Hepatic stellate cell (primary cell): ENCODE measurements around the gene BCL6.

Experiments
- DNase-seq: peaks from one replicate; pipeline ENCODE4 v3.0.0; 2011; ENCODE audit warnings: low spot score

The BCL6 gene

DNA sequence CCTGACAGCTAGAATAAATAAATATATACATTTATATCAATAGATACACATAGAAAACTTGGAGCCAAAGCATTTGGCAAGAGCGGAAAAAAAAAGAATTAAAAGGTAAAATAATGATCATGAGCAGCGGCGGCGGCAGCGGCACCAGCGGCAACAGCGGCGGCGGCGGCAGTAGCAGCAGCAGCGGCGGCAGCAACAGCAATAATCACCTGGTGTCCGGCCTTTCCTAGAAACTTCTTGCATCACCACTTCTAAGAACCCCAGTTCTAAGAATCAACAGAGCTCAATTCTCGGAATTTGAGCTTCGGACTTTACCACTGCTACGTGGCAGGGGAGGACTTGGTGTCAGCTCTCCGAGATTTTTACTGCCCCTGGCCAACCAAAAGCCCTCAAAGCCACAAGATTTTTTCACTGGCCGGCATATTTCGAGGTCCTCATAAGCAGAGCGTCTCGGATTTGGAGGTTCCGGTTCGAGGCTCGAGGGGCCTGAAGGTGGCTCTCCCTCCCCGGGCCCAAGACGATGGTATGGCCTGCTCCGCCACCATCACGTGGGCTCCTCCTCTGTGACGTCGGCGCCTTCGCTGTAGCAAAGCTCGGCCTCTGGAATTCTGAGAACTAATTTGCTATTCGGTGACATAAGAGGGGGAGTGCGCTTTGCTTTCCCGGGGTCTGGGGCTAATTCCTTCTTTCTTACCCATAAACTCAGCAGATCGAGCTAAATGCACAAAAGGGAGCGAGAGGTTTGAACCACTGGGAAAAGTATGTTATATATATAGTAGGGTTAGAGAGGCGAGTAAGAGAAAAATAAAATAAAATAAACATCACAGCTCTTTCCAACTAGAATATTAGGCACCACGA, at the start of gene BCL6:
BCL6 (minus strand) TSS at position 268 of the 858 bp plus-strand sequence. CDS start 11,775 bp downstream, outside the sequence.
- peak; percentile 91 for DNase-seq

DNA sequence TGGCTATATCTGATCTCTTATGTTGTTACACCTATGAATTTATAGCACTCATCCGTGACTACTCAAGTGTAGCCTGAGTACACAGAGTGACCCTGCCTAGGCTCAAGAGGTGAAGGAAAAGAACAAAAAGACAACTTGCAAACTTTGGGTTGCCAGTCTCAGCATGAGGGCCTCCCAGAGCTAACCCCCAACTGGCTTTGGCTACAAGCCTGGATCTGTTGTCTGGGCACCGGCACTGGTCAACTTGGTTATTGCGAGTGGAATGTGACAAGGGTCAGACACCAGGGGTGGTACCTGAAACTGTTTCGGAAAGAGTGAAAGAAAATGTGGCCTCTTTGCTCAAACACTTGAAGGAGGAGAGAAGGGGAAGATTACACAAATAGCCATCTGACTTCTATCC, 49.5 kb upstream of the BCL6 start:
- no peak for DNase-seq

DNA sequence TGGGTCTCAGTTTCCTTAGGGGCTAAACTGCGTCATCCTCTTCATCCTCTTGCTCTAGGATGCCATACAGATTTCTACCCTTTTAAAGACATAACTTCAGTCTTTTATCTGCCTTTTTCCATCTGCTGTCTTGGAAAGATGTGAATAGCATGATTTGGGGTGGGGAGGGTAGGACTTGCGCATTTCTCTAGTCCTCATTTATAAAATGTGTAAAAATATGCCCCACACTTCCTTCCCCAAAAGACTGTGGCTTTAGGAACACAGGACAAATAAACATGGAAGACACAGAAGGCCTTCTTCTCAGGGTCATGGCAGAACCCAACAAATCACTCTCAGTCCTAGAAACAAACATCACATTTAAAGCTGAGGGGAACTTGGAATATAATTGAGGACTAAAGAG, 48.4 kb upstream of the BCL6 start:
- no peak for DNase-seq

DNA sequence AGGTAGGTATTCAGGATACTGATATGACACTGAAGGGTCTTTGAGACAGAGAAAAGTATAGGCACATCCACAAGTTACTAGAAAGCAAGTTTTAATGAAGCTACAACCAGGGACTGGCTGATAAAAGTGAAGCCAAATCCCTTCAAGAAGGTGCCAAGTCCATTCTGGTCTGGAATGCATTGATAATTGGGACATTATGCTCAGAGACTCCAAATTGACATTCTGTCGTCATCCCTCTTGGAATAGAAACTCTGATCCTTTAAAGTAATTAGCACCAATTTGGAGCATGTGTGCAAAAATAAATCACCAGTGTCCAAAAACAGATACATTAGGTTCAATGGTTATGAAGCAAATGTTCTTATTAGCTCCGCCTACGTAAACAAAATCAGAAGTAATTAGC, 47.3 kb upstream of the BCL6 start:
- no peak for DNase-seq

DNA sequence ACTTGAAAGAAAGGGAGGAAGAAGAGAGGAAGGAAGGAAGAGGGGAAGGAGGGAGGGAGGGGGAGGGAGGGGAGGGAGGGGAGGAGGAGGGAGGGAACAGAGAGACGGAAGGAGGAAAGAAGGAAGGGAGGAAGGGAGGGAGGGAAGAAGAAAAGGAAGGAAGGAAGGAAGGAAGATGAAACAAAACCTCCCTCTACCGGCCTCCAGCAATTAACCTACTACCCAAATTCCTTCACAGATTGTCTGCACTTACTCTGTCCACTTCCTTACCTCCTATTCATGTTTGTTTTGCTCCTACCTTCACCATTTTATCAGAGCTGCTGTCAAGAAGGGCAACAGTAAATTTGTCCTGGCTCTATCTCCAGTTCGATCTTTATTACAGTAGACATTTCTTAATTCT, 44.6 kb upstream of the BCL6 start:
- no peak for DNase-seq

DNA sequence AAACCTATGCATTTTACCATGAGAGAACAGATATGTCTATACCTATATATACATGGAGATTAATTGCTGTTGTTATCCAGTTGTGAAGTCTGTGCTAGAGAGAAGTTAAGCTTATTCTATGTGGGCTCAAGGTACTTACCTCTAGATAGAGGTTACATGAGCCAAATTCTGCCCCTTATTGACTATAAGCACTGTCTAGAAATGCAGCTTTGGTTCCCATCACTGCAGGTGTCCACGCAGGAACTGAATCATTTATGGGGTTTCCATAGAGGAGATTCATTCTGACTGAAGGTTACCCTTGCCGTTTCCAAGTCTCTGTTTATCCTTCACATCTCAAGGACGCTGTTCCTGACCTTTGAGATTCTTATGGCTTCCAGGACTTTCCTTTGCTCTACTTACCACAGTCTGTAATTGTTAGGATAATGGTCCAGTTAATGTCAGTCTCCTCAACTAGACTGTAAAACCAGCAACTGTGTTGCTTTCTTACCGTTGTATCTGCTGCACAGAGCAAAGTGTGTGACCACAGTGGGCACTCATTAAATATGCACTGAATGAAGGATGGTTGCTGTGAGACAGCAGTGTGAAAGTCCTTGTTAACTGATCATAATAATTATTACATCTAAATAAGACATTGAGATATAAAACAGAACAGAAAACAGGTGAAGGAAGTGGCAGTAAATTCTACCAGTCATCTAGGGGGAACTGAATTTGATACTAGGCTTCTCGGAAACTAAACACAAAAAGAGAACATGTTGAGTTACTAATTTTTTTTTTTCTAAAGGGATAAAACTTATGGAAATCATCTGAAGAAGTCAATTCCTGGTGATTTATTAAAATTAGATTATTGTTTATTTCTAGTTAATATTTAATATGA, 44.0 kb upstream of the BCL6 start:
- DNase-seq: no peak

DNA sequence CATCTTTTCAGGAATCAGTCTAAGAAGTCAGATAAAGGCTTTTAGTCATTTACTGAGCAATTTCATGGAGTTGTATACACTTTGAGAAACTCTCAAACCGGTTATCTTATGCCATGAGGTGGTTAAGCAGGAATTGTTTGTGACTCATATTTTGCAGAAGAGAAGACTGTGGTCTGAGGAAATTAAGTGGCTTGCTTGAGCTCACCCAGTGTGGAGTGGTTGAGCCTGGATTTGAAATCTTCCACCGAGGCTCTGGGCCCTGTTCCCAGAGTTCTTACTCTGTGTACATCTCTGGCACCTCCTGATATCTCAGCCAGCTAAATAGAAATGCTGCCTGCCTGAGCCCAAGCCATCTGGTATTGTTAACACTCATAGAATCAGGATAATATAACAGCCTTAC, 37.8 kb upstream of the BCL6 start:
- peak; percentile 64 for DNase-seq

DNA sequence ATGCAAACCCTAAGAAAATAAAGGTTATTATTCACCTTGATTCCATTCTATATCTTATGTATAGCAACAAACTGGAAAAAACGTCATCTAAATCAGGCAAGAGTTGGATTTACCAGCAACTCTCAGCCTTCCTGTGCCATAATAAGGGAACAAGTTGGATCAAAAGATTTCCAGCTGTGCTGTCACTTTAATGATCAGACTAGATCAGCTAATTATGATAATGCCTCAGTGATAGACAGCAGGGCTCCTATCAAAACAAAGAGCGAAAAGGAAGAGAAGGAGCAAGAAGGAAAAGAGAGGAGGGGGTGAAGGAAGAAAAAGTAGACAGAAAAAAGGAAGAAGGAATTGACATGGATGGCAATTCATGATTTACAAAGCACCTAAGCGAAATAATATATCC, 36.7 kb upstream of the BCL6 start:
- DNase-seq: no peak

DNA sequence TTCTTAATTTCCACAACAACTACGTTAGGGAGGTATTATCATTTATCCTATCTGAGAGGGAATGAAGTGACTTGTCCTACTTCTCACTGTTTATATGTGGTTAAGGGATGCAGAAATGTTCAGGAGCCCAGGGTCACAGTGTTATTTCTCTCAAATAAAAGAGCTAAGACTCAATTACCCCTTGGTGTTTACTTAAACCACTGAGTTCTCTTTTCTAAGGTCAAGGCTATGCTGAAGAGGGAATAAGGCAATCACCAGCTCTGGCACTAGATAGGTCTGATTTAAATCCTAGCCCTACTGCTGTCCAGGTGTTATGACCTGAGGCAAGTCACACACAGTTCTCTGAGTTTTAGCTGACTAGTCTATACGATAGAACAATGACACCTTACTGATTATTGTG, 35.7 kb upstream of the BCL6 start:
- DNase-seq: no peak

DNA sequence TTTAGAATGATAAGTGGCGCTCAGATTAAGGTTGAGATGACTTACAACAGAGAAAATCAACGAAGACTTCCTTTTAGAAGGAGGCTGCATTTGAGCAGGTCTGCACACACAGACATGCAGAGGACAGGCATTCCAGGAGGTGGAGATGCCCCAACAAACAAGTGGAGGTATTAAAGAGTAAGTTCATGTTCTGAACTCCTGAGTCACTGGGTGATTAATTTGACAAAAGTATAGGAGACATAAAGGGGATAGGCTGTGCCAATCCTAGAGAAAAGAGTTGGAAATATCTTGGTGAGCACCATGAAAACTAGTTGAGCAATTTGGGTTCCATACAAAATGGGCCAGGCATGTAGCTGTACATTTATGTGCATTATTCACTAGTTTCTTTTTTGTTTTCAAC, 33.5 kb upstream of the BCL6 start:
- no peak for DNase-seq

DNA sequence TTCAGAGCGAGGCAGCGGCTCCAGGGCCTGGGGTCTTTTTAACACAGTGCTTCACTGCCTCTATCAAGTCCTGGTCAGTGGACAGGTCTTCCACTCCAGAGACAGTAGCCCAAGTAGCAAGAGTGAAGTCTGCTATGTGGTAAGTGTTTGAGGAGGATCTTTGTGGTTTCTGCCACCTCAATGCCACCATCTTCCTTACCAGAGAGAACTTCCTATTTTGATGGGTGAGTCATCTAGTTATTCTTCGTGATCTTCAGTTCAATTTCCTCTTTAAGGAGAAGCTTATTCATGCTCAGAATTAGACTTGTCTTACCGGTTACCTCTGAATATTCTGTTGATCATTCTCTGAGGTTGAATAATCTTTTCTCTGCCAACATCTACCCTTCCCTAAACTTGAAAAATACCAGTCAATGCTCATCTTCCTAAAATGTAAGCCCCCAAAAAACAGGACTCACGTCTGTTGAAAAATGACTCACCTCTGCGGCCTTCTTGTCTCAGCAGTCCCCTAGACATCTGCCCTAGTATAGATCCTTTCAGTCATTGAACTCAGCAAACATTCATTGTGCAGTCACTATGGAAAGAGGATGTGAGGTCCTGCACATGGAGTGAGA, 32.2 kb upstream of the BCL6 start:
- no peak for DNase-seq

DNA sequence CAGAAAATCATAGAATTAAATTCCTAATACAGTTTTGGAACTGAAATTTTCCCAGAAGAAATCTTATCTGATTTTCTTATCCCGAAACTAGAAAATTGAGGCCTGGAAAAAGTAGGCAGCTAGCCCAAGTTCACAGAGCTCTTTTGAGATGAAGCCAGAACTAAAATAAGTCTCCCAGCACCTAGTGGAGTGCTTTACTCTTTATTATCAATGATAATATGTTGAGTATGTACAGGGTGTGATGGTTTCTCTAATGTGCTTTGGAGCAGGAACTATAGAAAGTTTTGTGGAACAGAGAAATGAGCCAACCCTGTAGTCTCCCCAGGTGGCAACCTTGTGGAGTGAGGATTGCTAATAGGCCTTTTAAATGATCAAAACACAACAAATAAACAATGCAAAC, 30.3 kb upstream of the BCL6 start:
- no peak for DNase-seq

DNA sequence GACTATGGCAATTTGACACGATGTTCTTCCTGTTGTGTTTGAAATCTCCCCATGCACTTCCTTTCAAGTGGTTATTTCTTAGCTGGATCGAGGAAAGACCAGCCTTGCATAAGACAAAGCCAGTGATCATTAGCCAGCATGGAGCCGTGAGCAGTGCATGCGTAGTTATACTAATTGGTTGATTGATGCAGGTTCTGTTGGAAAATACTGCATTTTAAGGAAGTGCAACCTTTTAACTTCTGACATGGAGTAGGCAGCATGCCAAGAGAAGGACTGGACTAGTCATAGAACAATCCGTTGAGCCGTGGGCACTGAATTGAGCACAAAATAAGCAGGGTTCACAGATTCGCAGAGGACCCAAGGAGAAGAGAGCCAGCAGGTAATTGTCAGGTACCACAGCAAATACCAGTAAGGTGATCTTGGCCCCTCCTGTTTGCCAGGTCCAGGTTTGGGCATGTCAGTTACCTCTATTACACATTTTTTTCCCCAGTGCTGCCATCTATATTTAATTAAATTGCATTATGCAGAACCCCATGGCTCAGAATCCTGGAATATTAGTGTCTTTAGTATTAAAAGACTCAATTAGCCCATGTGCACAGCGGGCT, 29.0 kb upstream of the BCL6 start:
- no peak for DNase-seq

DNA sequence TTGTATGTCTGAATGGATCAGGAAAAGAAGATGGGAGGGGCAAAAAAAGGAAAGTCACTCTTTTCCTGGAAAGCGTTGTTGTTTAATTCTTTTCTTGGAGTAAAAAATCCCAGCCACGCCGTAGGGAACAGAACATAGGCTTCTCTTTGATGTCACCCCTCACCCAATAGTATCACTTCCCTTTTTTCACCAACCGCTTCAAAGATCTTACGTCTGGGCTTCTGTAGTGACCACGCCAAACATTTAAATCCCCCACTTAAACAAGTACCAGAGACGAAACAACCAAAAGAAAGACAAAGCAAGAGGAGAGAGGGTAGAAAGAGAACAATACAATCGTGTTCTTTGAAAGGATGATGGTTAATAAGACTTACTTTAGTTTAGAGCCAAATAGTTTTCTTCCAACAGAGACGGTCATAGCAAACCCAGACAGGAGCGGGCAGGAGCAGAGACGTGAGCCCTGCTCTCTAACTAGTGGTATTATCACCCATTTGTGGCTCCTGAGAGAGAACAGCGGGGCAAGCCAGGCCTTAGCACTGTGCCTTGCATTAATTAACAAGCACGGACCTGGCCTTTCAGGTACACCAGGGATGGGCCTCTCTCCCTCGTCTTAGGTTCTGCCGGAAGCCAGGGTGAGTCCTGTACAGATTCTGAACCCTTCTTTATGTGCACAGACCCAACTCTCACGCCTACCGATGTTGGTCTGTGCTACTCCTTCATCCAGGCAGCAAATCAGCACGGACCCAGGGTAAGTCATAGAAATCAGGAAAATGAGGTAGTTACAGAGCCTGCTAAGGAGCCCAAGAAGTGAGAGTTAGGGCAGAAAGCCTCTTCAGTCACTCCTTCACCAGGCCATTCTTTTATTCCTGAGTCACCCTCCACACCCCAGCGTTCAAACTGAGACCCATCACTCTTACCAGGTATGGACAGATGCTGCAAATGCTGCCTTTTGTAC, 28.2 kb upstream of the BCL6 start:
- DNase-seq: no peak

DNA sequence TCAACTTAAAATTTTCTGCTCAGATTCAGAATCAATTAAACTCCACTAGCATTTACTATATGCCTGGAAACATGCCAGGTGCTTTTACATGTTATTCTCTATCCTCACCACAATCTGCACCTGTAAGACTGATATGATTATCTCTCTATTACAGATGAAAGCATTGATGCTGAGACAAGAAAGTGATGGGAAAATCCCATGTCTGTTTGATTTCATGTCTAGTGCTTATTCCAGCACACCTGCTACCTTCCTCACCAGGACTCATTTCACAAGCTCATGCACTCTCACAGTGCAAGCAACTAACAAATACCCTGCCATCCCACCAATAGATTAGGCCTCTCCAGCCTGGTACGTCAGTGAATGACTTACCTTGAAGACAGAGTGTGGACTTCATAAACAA, 25.0 kb upstream of the BCL6 start:
- DNase-seq: no peak

DNA sequence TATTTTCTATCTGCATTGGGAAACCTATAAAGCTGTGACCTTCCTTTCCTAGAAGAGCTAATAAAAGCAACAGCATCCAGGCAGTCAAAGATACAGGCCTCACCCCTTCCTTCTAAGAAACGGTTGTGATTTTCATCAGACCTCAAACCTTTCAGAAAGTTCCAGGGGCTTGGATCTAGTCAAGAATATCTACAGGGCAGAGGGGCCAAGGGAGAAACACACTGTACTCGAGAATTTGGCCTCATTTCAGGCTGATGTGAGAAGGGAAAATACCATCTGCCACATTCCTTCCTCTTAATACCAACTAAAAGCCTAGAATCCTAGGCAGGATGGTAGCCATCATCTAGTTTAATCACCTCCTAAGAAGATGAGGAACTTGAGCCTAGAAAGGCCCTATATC, 24.5 kb upstream of the BCL6 start:
- DNase-seq: no peak

DNA sequence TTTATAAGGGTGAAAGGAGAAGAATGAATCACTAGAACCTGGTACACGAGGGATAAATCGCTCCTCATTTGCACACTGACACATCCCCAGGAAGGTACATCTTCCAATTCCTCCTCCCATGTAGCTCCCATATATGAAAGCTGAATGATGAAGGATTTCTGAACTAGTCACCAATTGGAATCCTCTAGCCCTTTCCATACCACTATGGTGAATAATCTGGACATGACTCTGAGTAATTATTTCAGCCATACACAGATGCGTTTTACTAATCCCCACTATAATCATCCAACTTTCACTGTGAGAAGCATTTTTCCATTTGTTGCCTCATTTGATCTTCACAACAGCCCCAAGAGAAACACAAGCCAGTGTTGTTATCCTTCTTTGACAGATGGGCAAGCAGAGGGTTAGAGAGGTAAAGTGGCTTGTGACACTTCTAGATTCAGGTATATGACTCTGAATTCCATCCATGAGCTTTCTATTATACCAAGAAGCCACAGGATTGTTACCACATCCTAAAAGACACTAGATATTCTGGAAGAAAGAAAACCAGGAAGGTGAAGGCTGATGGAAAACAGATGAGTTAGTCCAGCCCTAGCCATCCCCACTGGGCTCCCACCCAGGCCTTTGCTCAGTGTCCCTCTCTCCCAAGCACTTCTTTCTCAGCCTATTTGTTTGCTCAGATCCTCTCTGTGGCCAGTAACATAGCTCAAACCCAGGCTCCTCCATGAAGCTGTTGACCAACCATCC, 22.2 kb upstream of the BCL6 start:
- peak; percentile 69 for DNase-seq

DNA sequence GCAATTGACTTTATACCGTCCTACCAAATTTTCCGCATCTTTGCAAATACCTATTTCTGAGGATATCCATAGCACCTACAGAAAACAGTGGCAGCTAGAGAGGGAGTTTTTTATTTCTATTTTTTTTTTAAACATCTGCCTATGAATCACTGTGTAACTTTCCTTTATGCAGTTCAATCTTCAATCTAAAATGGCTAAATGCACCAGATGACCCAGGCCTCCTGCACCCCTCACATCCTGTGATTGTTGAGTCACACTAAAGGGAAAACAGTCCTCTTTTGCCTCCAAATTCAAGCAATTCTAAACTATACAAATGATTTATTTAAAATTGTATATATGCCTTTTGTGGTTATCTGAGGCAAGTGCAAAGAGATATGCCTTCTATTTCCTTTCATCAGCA, 20.1 kb upstream of the BCL6 start:
- peak; percentile 42 for DNase-seq

DNA sequence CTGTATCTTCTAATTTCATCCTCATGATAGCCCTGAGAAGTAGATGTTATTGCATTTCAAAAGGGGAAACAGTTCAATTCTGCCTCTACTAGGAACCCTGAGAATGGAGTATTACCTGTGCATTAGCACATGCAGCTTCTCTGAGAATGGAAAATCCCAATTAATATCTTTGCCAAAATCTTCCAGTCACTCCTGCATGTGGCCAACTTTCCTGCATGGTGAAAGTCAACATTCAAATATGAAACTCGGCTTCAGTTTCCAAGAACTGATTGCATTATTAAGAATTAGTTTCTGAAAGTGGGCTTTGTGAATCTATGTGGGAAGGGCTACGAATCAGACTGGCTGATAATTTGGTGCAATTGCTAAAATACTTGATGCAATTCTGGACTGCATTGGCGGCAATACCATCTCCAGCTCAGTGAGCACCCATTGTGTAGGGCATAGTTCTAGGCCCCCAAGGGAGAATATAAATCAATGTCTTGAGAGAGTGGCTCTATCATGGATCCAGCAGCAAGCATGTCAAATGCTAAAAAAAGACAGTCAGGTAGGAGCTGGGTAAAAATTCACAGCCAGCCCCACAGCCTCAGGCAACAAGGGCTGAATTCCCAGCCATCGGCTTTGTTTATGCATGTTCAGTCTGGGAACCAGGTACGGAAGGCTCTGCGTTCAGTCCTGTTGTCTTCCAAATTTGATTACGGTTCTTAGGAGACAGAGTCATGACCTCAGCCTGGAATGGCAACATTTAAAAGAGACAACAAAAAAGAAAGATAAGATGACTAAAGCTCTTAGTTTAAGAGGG, 18.8 kb upstream of the BCL6 start:
- no peak for DNase-seq

DNA sequence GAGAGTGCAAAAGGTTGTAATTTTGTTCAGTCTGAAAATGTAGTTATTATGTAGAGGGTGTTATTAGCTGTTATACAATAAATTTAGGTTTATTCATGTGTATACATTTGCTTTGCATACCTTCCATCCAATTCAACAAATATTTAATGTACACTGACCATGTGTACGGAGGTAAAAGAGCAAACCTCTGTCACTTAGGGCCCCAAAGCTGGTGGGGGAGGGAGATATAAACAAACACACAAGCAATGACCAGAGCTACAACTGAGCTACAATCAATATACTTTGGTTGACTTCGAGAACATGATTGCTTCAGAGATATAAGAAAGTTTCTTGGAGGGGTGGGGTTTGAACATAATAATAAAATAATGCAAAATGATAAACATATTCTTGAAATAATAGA, 17.5 kb upstream of the BCL6 start:
- DNase-seq: no peak
